ENCODE data around the gene CYP27C1. TPM values are rescaled to one million over a fixed set of nuclear protein-coding genes. Genes with fewer than 3 reads are reported as not detected.
A peak's percentile ranks its signal among the peaks of the same experiment; 100 is the strongest.

The CYP27C1 gene
- total and polyA plus RNA-seq, 7 donors = 0.27 to 0.83 (median 0.58) TPM; not detected in 1

GRCh38 chr2:127199223-127199622 is 20.9 kb downstream of the CYP27C1 start:
- 93 to 95% methylated on average over 14 of the region's 14 CpGs for WGBS, 2 donors
- H3K27ac ChIP-seq = no peak overlapping the region
- H3K27me3 ChIP-seq = no peaks in the 10 kb centered on the region

DNA sequence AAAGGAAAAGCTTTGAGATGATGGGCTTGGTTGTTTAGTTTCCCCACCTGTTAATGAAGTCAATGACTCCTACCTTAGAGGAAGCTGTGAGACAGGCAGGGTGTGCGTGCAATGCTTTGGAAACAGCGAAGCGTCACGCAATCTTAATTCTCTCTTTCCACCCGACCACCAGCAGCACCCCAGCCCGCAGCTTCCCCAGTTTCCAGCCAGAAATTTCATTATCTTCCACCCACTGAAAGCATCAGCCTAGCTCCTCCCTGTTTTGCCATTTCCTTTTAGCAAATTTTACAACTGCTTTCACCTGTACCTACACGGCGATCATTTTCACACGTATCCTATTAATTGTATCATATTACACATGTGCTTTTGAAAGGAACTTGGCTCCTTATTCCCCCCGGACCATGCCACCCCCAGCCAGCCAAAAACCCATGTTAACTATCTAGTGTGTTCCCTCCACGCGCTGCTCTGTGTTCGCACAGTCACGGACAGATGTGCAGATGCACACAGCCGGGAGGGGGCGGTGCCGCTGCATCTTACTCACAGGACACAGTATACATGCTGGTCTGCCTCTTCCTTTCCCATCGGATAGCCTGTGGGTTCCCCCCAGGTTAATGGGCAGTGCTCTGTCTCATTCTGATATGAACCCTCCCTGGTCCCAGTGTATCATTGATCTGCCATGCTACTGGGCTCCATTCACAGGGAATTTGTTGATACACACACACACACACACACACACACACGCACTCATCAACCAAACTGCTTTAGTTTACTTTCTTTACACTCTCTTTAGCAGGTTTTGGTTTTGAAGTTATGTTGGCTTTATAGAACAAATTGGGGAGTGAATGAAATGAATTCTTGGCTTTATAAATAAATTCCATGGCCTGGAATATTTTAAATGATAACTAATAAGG is 22.4 kb downstream of the CYP27C1 start:
- TF ChIP-seq CTCF (IDR thresholded peaks at IDR 0.05) (peak; percentile 10 to 47 (median 30)), POLR2AphosphoS5 (IDR thresholded peaks at IDR 0.05) (no peak)
- H3K27me3 ChIP-seq = no peaks in the 10 kb centered on the region
- H3K4me3 ChIP-seq = no peak overlapping the region
- intact Hi-C loops (cut with DNase I) = loop anchor here (10.0 kb wide), 1 partner anchor 287 kb away; no protein-coding TSS in a partner anchor
- H3K9me3 ChIP-seq = no peaks in the 10 kb centered on the region
- peaks cover 0 to 13% (median 9%) of the 10 kb centered on the region in 4 donors for H3K4me1 ChIP-seq
- no peak for DNase-seq
- 23 to 46% methylated on average over 19 of the region's 19 CpGs for WGBS, 2 donors
- no peak overlapping the region for H3K27ac ChIP-seq
- H3K36me3 ChIP-seq = no peaks in the 10 kb centered on the region

More at GRCh38 chr2:127199223-127199622, 20.9 kb downstream of the CYP27C1 start:
- Histone ChIP-seq H3K4me1 (peaks cover 0 to 2% (median 1%) of the 10 kb centered on the region in 4 donors), H3K36me3 (no peaks in the 10 kb centered on the region), H3K9me3 (no peaks in the 10 kb centered on the region), H3K4me3 (no peak overlapping the region)
- TF ChIP-seq POLR2AphosphoS5 (IDR thresholded peaks at IDR 0.05) = no peak
- no peak for TF ChIP-seq EP300 (IDR thresholded peaks at IDR 0.05)
- TF ChIP-seq CTCF (IDR thresholded peaks at IDR 0.05) = no peak
- TF ChIP-seq POLR2A (IDR thresholded peaks at IDR 0.05) = no peak
- DNase-seq = peak; percentile 61
- intact Hi-C loops (cut with DNase I) = loop anchor here (10.0 kb wide), 1 partner anchor 286 kb away; no protein-coding TSS in a partner anchor

DNA sequence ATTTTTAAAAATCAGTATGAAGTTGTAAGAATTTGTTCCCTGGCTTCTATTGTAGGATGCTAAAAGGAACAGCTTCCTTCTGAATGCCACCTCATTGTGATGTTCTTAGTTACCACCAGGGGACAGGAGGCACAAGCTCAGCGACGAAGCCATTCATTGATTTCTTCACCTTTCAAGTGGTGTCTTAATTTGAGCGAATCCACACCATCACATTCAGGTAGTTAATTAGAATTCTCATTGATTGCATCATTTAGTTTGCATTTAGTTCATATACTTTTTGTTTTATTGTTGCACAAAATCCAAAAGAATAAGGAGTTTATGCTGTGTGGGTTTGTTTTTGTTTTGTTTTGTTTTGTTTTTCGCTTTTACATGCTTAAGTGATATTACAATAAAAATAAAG is 23.1 kb downstream of the CYP27C1 start:
- TF ChIP-seq CTCF (IDR thresholded peaks at IDR 0.05) (peak in 1 of 4 experiments; percentile 29), POLR2A (IDR thresholded peaks at IDR 0.05) (no peak)
- DNase-seq = no peak
- no peaks in the 10 kb centered on the region for H3K27me3 ChIP-seq
- H3K4me1 ChIP-seq = peaks cover 0 to 13% (median 9%) of the 10 kb centered on the region in 4 donors
- 23 to 66% methylated on average over 4 of the region's 4 CpGs for WGBS, 2 donors
- H3K27ac ChIP-seq = no peak overlapping the region
- no peak overlapping the region for H3K4me3 ChIP-seq
- H3K9me3 ChIP-seq = no peaks in the 10 kb centered on the region
- no peaks in the 10 kb centered on the region for H3K36me3 ChIP-seq
- intact Hi-C loops (cut with DNase I) = loop anchor here (10.0 kb wide), 1 partner anchor 288 kb away; no protein-coding TSS in a partner anchor

DNA sequence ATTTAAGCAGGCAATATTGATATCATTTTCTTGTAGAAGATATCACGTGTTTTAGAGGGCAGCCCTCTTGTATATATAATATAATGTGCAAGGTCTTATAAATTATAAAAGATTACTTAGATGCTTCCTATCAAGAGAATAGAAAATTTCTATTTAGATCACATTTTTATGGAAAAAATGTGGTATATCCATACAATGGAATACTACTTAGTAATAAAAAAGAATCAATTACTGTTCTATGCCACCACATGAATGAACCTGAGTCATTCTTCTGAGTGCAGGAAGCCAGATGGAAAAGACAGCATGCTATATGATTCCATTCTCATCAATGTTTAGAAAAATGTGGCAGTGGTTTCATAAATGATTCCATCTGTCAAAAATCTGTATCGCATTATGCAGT is 23.6 kb downstream of the CYP27C1 start:
- intact Hi-C loops (cut with DNase I) = loop anchor here (10.0 kb wide), 1 partner anchor 288 kb away; no protein-coding TSS in a partner anchor
- Histone ChIP-seq H3K4me3 (no peak overlapping the region), H3K9me3 (no peaks in the 10 kb centered on the region), H3K27me3 (no peaks in the 10 kb centered on the region), H3K27ac (no peak overlapping the region), H3K36me3 (no peaks in the 10 kb centered on the region), H3K4me1 (peaks cover 0 to 13% (median 9%) of the 10 kb centered on the region in 4 donors)
- TF ChIP-seq EP300 (IDR thresholded peaks at IDR 0.05) (no peak), POLR2AphosphoS5 (IDR thresholded peaks at IDR 0.05) (no peak), CTCF (IDR thresholded peaks at IDR 0.05) (no peak), POLR2A (IDR thresholded peaks at IDR 0.05) (no peak)
- DNase-seq = no peak
- 90 to 97% methylated on average over 2 of the region's 2 CpGs for WGBS, 2 donors
